Measurements from ENCODE around the gene THSD4.

THSD4 gene

GRCh38 chr15:71658827-71659729 lies 543.8 kb downstream of the THSD4 start:
- CTCF ChIA-PET = no interaction called here
- no peak for DNase-seq (ENCODE audit: extremely low spot score)
- POLR2A ChIA-PET = no interaction called here
- no peak for TF ChIP-seq CTCF (IDR thresholded peaks at IDR 0.05; ENCODE audit: control extremely low read depth, extremely low read depth, low read depth, missing control alignments)

GRCh38 chr15:71659730-71660067 lies 544.4 kb downstream of the THSD4 start:
- no peak for DNase-seq (ENCODE audit: extremely low spot score)
- POLR2A ChIA-PET = no interaction called here
- no peak for TF ChIP-seq CTCF (IDR thresholded peaks at IDR 0.05; ENCODE audit: control extremely low read depth, extremely low read depth, low read depth, missing control alignments)
- CTCF ChIA-PET = no interaction called here

- ChIA-PET CTCF (no interaction called here), POLR2A (no interaction called here)
- DNase-seq (ENCODE audit: extremely low spot score) = no peak
- no peak for TF ChIP-seq CTCF (IDR thresholded peaks at IDR 0.05; ENCODE audit: control extremely low read depth, extremely low read depth, low read depth, missing control alignments)
Observed at GRCh38 chr15:71660501-71660900, 545.2 kb downstream of the THSD4 start.

- ChIA-PET CTCF (interaction anchor here (1.3 to 1.4 kb wide), 5 partner anchors 9 to 494 kb away, joined by 3 read pairs; no protein-coding TSS in a partner anchor), POLR2A (no interaction called here)
- no peak for TF ChIP-seq CTCF (IDR thresholded peaks at IDR 0.05; ENCODE audit: control extremely low read depth, extremely low read depth, low read depth, missing control alignments)
- no peak for DNase-seq (ENCODE audit: extremely low spot score)
Observed at GRCh38 chr15:71662306-71662705, 547.0 kb downstream of the THSD4 start.

- DNase-seq (ENCODE audit: extremely low spot score) = no peak
- TF ChIP-seq CTCF (IDR thresholded peaks at IDR 0.05; ENCODE audit: control extremely low read depth, extremely low read depth, low read depth, missing control alignments) = no peak
- CTCF ChIA-PET = interaction anchor here (1.5 kb wide), 1 partner anchor 11 kb away, joined by 4 read pairs; no protein-coding TSS in a partner anchor
- POLR2A ChIA-PET = no interaction called here
Observed at GRCh38 chr15:71664622-71665021, 549.4 kb downstream of the THSD4 start.

GRCh38 chr15:71666763-71667620 lies 551.7 kb downstream of the THSD4 start:
- no peak for TF ChIP-seq CTCF (IDR thresholded peaks at IDR 0.05; ENCODE audit: control extremely low read depth, extremely low read depth, low read depth, missing control alignments)
- ChIA-PET CTCF (interaction anchor here (1.2 kb wide), 1 partner anchor 14 kb away, joined by 3 read pairs; no protein-coding TSS in a partner anchor), POLR2A (no interaction called here)
- no peak for DNase-seq (ENCODE audit: extremely low spot score)

All from GM10248 (cell line).